ENCODE data around the gene OSMR. TPM values are rescaled to one million over a fixed set of nuclear protein-coding genes. Genes with fewer than 3 reads are reported as not detected.

OSMR gene
- total and polyA plus RNA-seq, 9 of the 15 experiments (the other 6 are each of a cell fraction or from before 2014, with no cell fraction given) = 0.18 to 1.7 (median 0.94) TPM

DNA sequence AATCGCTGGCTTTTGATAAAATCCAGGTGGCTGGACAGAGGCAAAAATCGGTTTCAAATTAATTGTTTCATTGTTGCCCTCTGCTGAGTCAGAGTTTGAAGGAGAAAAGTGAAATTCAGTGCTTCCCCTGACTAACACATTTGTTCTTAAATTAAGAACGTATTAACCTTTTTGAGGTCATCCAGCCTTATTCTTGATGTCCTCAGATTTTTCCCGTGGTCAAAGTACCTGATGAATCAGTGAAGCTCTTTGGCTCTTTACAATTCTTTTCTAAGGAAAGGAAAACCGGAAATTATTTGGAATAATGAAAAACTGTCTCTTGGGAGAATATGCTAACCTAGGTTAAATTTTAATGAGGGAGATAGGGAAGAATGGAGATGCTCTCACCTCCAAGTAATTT, 21.6 kb downstream of the OSMR start:
- Histone ChIP-seq H2AFZ (ENCODE audit: low read depth, low read length) (no peak overlapping the region), H3K36me3 (ENCODE audit: control insufficient read depth, insufficient read depth, low read length) (no peaks in the 10 kb centered on the region), H3K27me3 (ENCODE audit: control insufficient read depth in 2 of 2, insufficient read depth in 2 of 2, low read length in 2 of 2) (no peaks in the 10 kb centered on the region), H3K4me3 (no peak overlapping the region), H3K9me3 (replicated peaks; ENCODE audit: control insufficient read depth, insufficient read depth, low read depth, low read length) (no peaks in the 10 kb centered on the region), H3K27ac (ENCODE audit: extremely low read depth, low read depth, low read length) (no peak overlapping the region), H3K79me2 (ENCODE audit: control insufficient read depth, insufficient read depth, low read length) (no peaks in the 10 kb centered on the region), H3K4me2 (ENCODE audit: insufficient read depth, low read length) (no peak overlapping the region), H3K9ac (ENCODE audit: insufficient read depth in 1 of 2, low read depth in 2 of 2, low read length in 2 of 2) (no peak overlapping the region), H4K20me1 (replicated peaks; ENCODE audit: control insufficient read depth, insufficient read depth, low read length) (no peaks in the 10 kb centered on the region), H3K9me1 (ENCODE audit: control insufficient read depth, insufficient read depth, low read length) (no peaks in the 10 kb centered on the region), H3K4me1 (replicated peaks in 1 of 2; ENCODE audit: control insufficient read depth in 2 of 2, insufficient read depth in 2 of 2, low read length in 2 of 2) (peaks cover 0 to 3% of the 10 kb centered on the region in 2 experiments; a peak in 2 of 5 replicates)
- ChIA-PET CTCF (ENCODE audit: low intra/inter-chr PET ratio) (no interaction called here), POLR2A (no interaction called here)
- FAIRE-seq = no peak
- TF ChIP-seq JUND (IDR thresholded peaks at IDR 0.05; ENCODE audit: borderline replicate concordance, low read depth, low read length) = no peak
- TF ChIP-seq JUND (tag; IDR thresholded peaks at IDR 0.05; ENCODE audit: borderline replicate concordance, low read depth, low read length) = no peak
- TF ChIP-seq ZNF277 (CRISPR knock-in tag; IDR thresholded peaks at IDR 0.05; ENCODE audit: borderline replicate concordance) = no peak
- no peak for TF ChIP-seq RBBP5 (IDR thresholded peaks at IDR 0.05; ENCODE audit: borderline replicate concordance, insufficient read depth, low read length, poor library complexity, severe bottlenecking)
- TF ChIP-seq OTX1 (CRISPR knock-in tag; IDR thresholded peaks at IDR 0.05) = no peak
- no peak for TF ChIP-seq HNRNPK (IDR thresholded peaks at IDR 0.05; ENCODE audit: low read depth, low read length, poor library complexity, severe bottlenecking)
- WGBS (ENCODE audit: insufficient coverage, low coverage, missing lambda C conversion rate) = under 1% methylated on average over 5 of the region's 5 CpGs
- intact Hi-C loops (cut with micrococcal nuclease) = no loop called here
- DNase-seq (ENCODE audit: extremely low read depth in 1 of 4, low spot score in 3 of 4) = no peak
- in situ Hi-C loops (cut with MboI) = no loop called here
- ATAC-seq = no peak
- no TSS peak for BruUV-seq (replicated peaks)
